GM19025 (cell line): Measurements from ENCODE around the gene LZTR1.
"Not testable (repeated sequence)": the region's sequence is repeated elsewhere in the genome, so short reads cannot be mapped to it uniquely, and the experiment has no call there.

Experiments used
- ATAC-seq: cut with Tn5 transposase; IDR thresholded peaks from one replicate; pipeline ENCODE4 v1.9.1; 2021; ENCODE audit warnings: mild to moderate bottlenecking, low read depth, moderate library complexity; ENCODE audit not compliant: unreplicated experiment

LZTR1 gene

GRCh38 chr22:20994128-20994901 lies 12.2 kb downstream of the LZTR1 start:
- ATAC-seq = no peak

- ATAC-seq = no peak
Observed at GRCh38 chr22:20994902-20995241, 12.8 kb downstream of the LZTR1 start.

GRCh38 chr22:20995329-20996030 lies 13.4 kb downstream of the LZTR1 start:
- ATAC-seq = no peak

GRCh38 chr22:20996031-20996410 lies 13.9 kb downstream of the LZTR1 start:
- no peak for ATAC-seq

GRCh38 chr22:20996598-20997535 lies 14.8 kb downstream of the LZTR1 start:
- no peak for ATAC-seq

GRCh38 chr22:20997536-20998257 lies 15.6 kb downstream of the LZTR1 start:
- no peak for ATAC-seq

GRCh38 chr22:20998411-20999336 lies 16.6 kb downstream of the LZTR1 start:
- ATAC-seq = no peak

- ATAC-seq = no peak
Observed at GRCh38 chr22:20999350-21000206, 17.5 kb downstream of the LZTR1 start.

GRCh38 chr22:21000207-21000986 lies 18.3 kb downstream of the LZTR1 start:
- ATAC-seq = no peak

GRCh38 chr22:21000987-21001600 lies 19.0 kb downstream of the LZTR1 start:
- ATAC-seq = no peak

GRCh38 chr22:21001601-21002325 lies 19.7 kb downstream of the LZTR1 start, which contains the start of gene THAP7:
Gene THAP7 (minus strand): TSS chr22:21002118. CDS start chr22:21001911, 207 bp downstream.
- peak; percentile 78 for ATAC-seq

GRCh38 chr22:21003782-21004181 lies 21.7 kb downstream of the LZTR1 start:
- no peak for ATAC-seq

GRCh38 chr22:21009208-21009607 lies 27.1 kb downstream of the LZTR1 start:
- not testable (repeated sequence) for ATAC-seq

- no peak for ATAC-seq
Observed at GRCh38 chr22:21009638-21010425, 27.7 kb downstream of the LZTR1 start.

- ATAC-seq = no peak
Observed at GRCh38 chr22:21010426-21011113, 28.5 kb downstream of the LZTR1 start.
